T-helper 1 cell treated with Interleukin-12 subunit alpha and Interleukin-12 subunit beta and Interleukin-4 antibody, amounts not matched to agents 30 μg/mL and 1 μg/mL, for 36 hours (primary cell): ENCODE measurements around the gene MPL.

Experiments used
- H3K27ac Mint-ChIP-seq: one replicate; pipeline ENCODE4 v1.8.0; 2021; ENCODE audit warnings: mild to moderate bottlenecking, mixed read lengths
- H3K27me3 Mint-ChIP-seq: one replicate; pipeline ENCODE4 v1.8.0; 2021; ENCODE audit warnings: low read depth, mixed read lengths
- H3K36me3 Mint-ChIP-seq: one replicate; pipeline ENCODE4 v1.8.0; 2021; ENCODE audit warnings: low read depth, mixed read lengths
- H3K4me1 Mint-ChIP-seq: one replicate; pipeline ENCODE4 v1.8.0; 2021; ENCODE audit warnings: low read depth, mixed read lengths
- H3K4me3 Mint-ChIP-seq: one replicate; pipeline ENCODE4 v1.8.0; 2021; ENCODE audit warnings: mild to moderate bottlenecking, moderate library complexity, mixed read lengths
- H3K9me3 Mint-ChIP-seq: one replicate; pipeline ENCODE4 v1.8.0; 2021; ENCODE audit warnings: mixed read lengths

MPL gene

DNA sequence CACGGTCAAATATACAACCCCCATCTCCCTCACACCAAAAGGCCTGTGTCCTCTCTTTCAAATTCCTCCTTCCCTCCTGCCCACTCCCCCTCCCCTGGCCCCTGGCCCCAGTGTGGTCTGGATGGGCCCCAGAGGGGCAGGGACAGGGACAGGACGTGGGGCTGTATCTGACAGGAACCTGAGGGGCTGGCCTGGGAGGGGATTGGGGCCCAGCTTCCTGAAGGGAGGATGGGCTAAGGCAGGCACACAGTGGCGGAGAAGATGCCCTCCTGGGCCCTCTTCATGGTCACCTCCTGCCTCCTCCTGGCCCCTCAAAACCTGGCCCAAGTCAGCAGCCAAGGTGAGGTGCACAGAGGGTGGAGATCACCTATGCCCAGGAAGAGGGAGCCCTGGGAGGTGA lies at the start of gene MPL:
Gene MPL, plus strand, starts transcription at position 231 of the 400 bp plus-strand sequence. Its CDS starts 31 bp downstream, at position 262.
- H3K9me3 Mint-ChIP-seq: no peaks in the 10 kb centered on the region
- no peak within 1 kb of the TSS for H3K4me3 Mint-ChIP-seq
- H3K4me1 Mint-ChIP-seq: no peaks in the 10 kb centered on the region
- H3K27me3 Mint-ChIP-seq: no peaks in the 10 kb centered on the region
- H3K27ac Mint-ChIP-seq: no peak within 1 kb of the TSS
- H3K36me3 Mint-ChIP-seq: no peaks in the 10 kb centered on the region

GRCh38 chr1:43288058-43288784 lies 49.4 kb upstream of the MPL start:
- Mint-ChIP-seq H3K4me3 (no peak overlapping the region), H3K27ac (no peak overlapping the region), H3K4me1 (peaks cover under 1% of the 10 kb centered on the region), H3K27me3 (peaks cover 7% of the 10 kb centered on the region), H3K36me3 (no peaks in the 10 kb centered on the region), H3K9me3 (no peaks in the 10 kb centered on the region)

DNA sequence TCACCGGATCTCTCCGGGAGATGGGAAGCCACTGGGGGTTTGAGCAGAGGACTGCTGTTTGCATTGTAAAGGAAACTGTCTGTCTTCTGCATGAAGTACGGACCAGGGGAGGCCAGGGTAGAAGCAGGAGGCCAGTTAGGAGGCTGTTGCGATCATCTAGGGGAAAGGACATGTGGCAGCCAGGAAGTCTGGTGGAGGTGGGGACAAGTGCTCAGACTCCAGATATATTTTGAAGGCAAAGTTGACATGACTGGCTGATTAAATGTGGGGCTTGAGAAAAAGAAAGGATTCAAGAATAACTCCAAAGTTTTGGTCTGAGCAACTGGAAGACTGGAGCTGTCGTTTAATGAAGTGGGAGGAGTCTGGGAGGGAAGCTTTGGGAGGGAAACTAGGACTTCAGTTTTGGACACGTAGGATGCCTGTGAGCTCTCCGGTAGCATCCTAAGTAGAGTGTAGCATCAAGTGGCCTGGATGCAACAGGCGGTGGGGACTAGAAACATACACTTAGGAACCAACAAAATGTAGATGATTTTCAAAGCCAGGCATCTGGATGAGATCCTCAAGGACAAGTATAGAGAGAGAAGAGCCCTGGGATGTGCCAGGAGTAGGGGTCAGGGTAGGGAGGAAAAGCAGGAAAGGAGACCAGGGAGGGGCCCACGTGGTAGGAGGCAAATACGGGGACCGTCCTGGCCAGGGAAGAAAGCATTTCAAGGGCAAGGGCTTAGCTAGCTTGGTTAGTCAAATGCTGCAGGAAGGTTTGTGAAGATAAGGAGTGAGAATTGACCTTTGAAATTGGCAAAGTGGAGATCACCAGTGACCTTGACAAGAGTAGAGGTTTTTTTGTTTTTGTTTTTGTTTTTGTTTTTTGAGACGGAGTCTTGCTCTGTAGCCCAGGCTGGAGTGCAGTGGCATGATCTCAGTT lies 48.6 kb upstream of the MPL start:
- Mint-ChIP-seq H3K36me3 (no peaks in the 10 kb centered on the region), H3K27me3 (peaks cover 7% of the 10 kb centered on the region), H3K4me1 (peaks cover 2% of the 10 kb centered on the region), H3K4me3 (no peak overlapping the region), H3K9me3 (no peaks in the 10 kb centered on the region), H3K27ac (no peak overlapping the region)

- Mint-ChIP-seq H3K4me1 (peaks cover 21% of the 10 kb centered on the region), H3K4me3 (no peak overlapping the region), H3K36me3 (no peaks in the 10 kb centered on the region), H3K9me3 (no peaks in the 10 kb centered on the region), H3K27me3 (peaks cover 5% of the 10 kb centered on the region), H3K27ac (no peak overlapping the region)
These were observed 45.4 kb upstream of the MPL start for GRCh38 chr1:43292216-43292615.

GRCh38 chr1:43292679-43293078 lies 44.9 kb upstream of the MPL start:
- Mint-ChIP-seq H3K27me3 (peaks cover 4% of the 10 kb centered on the region), H3K27ac (no peak overlapping the region), H3K4me1 (peaks cover 21% of the 10 kb centered on the region), H3K9me3 (no peaks in the 10 kb centered on the region), H3K4me3 (no peak overlapping the region), H3K36me3 (no peaks in the 10 kb centered on the region)

DNA sequence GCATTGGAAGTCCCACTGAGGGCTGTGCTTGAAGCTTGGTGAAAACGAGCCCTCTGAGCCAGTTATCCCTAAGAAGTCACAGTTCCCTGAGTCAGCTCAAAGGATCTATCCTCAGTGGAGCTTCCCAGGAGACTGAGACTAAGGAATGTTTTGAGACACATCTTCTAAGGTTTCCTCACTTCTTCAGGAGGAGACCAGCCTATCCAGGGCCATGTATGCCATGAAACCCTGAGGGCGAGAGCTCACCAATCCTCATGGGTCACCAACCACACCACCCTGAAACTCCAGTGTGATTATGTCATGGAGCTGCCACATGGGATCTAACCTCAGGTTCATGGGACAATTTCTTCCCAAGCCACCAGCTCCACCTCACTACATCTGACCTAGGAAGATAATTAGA lies 44.4 kb upstream of the MPL start:
- no peak overlapping the region for H3K4me3 Mint-ChIP-seq
- H3K27me3 Mint-ChIP-seq: peaks cover 4% of the 10 kb centered on the region
- peaks cover 21% of the 10 kb centered on the region for H3K4me1 Mint-ChIP-seq
- no peaks in the 10 kb centered on the region for H3K36me3 Mint-ChIP-seq
- no peaks in the 10 kb centered on the region for H3K9me3 Mint-ChIP-seq
- H3K27ac Mint-ChIP-seq: no peak overlapping the region

GRCh38 chr1:43293896-43294760 lies 43.5 kb upstream of the MPL start:
- Mint-ChIP-seq H3K4me1 (peaks cover 21% of the 10 kb centered on the region), H3K27ac (peak overlapping the region; percentile 75), H3K4me3 (no peak overlapping the region), H3K36me3 (no peaks in the 10 kb centered on the region), H3K9me3 (no peaks in the 10 kb centered on the region), H3K27me3 (no peaks in the 10 kb centered on the region)

GRCh38 chr1:43294761-43295160 lies 42.9 kb upstream of the MPL start:
- H3K4me3 Mint-ChIP-seq: no peak overlapping the region
- H3K9me3 Mint-ChIP-seq: no peaks in the 10 kb centered on the region
- no peaks in the 10 kb centered on the region for H3K27me3 Mint-ChIP-seq
- H3K4me1 Mint-ChIP-seq: peaks cover 21% of the 10 kb centered on the region
- H3K27ac Mint-ChIP-seq: peak overlapping the region; percentile 75
- no peaks in the 10 kb centered on the region for H3K36me3 Mint-ChIP-seq

- Mint-ChIP-seq H3K9me3 (no peaks in the 10 kb centered on the region), H3K4me1 (peaks cover 21% of the 10 kb centered on the region), H3K27me3 (no peaks in the 10 kb centered on the region)
These were observed 41.4 kb upstream of the MPL start for GRCh38 chr1:43296207-43296606.

DNA sequence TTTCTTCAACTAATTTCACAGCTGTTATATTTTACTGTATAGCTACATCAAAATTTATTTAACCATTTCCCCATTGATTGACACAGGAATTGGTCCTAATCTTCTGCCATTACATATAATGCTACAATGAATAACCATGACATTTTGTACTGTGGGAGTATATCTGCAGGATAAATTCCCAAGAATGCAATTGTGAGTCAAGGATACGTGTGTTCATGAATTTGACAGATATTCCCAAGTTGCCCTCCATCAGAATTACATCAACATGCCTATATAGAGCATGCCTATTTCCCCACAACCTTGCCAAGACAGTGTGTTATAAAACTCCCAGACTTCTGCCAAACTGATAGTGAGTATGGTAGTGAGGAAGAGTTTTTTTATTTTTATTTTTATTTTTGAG lies 39.6 kb upstream of the MPL start:
- Mint-ChIP-seq H3K27ac (no peak overlapping the region), H3K4me3 (no peak overlapping the region), H3K27me3 (no peaks in the 10 kb centered on the region), H3K36me3 (no peaks in the 10 kb centered on the region), H3K4me1 (peaks cover 21% of the 10 kb centered on the region), H3K9me3 (no peaks in the 10 kb centered on the region)

More at GRCh38 chr1:43296207-43296606, 41.4 kb upstream of the MPL start:
- H3K27ac Mint-ChIP-seq: peak overlapping the region; percentile 77
- H3K36me3 Mint-ChIP-seq: no peaks in the 10 kb centered on the region
- H3K4me3 Mint-ChIP-seq: peak overlapping the region; percentile 44

DNA sequence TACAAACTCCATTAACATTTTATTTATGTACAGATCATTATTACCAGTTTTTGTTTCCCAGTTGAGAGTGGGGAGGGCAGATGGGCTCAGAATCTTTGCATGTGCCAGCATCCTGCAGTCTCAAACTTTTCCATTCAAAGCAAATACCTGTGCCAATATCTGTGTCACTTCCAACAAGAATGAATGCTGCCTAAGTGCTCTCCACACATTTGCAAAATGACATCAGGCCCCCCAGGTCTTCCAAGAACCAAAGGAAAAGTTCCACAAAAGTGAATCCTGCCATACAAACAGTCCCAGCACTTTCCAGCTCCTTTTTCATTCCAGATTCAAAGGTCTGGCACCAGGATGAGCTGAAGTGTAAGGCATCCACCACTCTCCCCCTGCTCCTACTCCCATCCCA lies 38.5 kb upstream of the MPL start:
- H3K36me3 Mint-ChIP-seq: no peaks in the 10 kb centered on the region
- peaks cover 19% of the 10 kb centered on the region for H3K4me1 Mint-ChIP-seq
- no peak overlapping the region for H3K27ac Mint-ChIP-seq
- no peaks in the 10 kb centered on the region for H3K27me3 Mint-ChIP-seq
- no peaks in the 10 kb centered on the region for H3K9me3 Mint-ChIP-seq
- H3K4me3 Mint-ChIP-seq: no peak overlapping the region

- H3K4me3 Mint-ChIP-seq: no peak within 1 kb of the TSS
- H3K9me3 Mint-ChIP-seq: no peaks in the 10 kb centered on the region
- no peaks in the 10 kb centered on the region for H3K27me3 Mint-ChIP-seq
- no peak within 1 kb of the TSS for H3K27ac Mint-ChIP-seq
- H3K36me3 Mint-ChIP-seq: no peaks in the 10 kb centered on the region
- peaks cover 13% of the 10 kb centered on the region for H3K4me1 Mint-ChIP-seq
These were observed 37.1 kb upstream of the MPL start, which contains the start of gene TIE1 for GRCh38 chr1:43300378-43301094. Gene TIE1, plus strand, starts transcription at chr1:43300982. Its CDS starts 90 bp downstream, at chr1:43301072.

DNA sequence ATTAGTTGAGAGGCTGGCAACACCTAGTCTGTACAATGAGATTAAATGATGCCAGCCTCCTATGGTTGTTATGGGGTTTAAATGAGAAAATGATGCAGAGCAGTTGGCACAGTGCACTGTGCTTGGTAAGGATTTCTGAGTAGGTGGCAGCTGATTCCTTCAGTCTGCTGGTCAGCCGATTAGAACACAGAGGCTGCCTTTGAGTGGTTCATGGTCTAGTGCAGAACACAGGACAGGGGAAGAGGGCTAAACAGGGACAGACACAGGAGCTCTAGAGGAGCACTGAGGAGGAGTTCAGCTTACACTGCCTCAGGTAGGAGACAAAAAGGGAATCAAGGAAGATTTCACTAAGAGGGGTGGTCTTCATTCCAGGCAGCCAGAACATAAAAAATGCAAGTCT lies 35.4 kb upstream of the MPL start:
- H3K36me3 Mint-ChIP-seq: no peaks in the 10 kb centered on the region
- peaks cover 2% of the 10 kb centered on the region for H3K4me1 Mint-ChIP-seq
- H3K4me3 Mint-ChIP-seq: no peak overlapping the region
- H3K27ac Mint-ChIP-seq: no peak overlapping the region
- H3K27me3 Mint-ChIP-seq: no peaks in the 10 kb centered on the region
- no peaks in the 10 kb centered on the region for H3K9me3 Mint-ChIP-seq
